WTC11 (cell line): ENCODE data around the gene CAMTA1. TPM values are rescaled to one million over a fixed set of nuclear protein-coding genes. Genes with fewer than 3 reads are reported as not detected.

ENCODE experiments used
- ATAC-seq: fragments of 200-7000 bp; cut with Tn5 transposase; 2 replicates; pipeline ENCODE4 v1.10.0; 2021; ENCODE audit warnings: mild to moderate bottlenecking, moderate library complexity
- CTCF ChIA-PET: fragments of 300-600 bp; sonication (Branson Sonifier 250); formaldehyde crosslinking; loops from one replicate; lab custom pipeline; 2021; ENCODE audit warnings: antibody characterized with exemption; lab: Charles Lee
- POLR2A ChIA-PET: fragments of 350-600 bp; sonication (Branson Sonifier 250); formaldehyde crosslinking; loops from one replicate; lab custom pipeline; 2021; ENCODE audit warnings: antibody characterized with exemption; lab: Charles Lee
- DNase-seq: peaks from one replicate; pipeline ENCODE4 v3.0.0; 2021; ENCODE audit warnings: low spot score
- H3K27ac Mint-ChIP-seq: 2 replicates; pipeline ENCODE4 v1.8.0; 2021; ENCODE audit warnings: mixed read lengths
- H3K27me3 Mint-ChIP-seq: 2 replicates; pipeline ENCODE4 v1.8.0; 2021; ENCODE audit warnings: low read depth, mild to moderate bottlenecking, moderate library complexity, mixed read lengths
- H3K36me3 Mint-ChIP-seq: 2 replicates; pipeline ENCODE4 v1.8.0; 2021; ENCODE audit warnings: mixed read lengths
- H3K4me1 Mint-ChIP-seq: 2 replicates; pipeline ENCODE4 v1.8.0; 2022; ENCODE audit warnings: mixed read lengths
- H3K4me3 Mint-ChIP-seq: 2 replicates; pipeline ENCODE4 v1.8.0; 2021; ENCODE audit warnings: mild to moderate bottlenecking, moderate library complexity, mixed read lengths
- H3K9me3 Mint-ChIP-seq: 2 replicates; pipeline ENCODE4 v1.8.0; 2021; ENCODE audit warnings: mixed read lengths
- ARID4B ChIP-seq: sonication (generic); formaldehyde crosslinking; IDR thresholded peaks from 2 replicates; pipeline ENCODE4 v1.8.0; 2023; ENCODE audit warnings: missing genetic modification reagents, mild to moderate bottlenecking, borderline replicate concordance
- ATF1 ChIP-seq: sonication (generic); formaldehyde crosslinking; IDR thresholded peaks from 2 replicates; pipeline ENCODE4 v1.8.1; 2023; ENCODE audit warnings: mild to moderate bottlenecking, moderate library complexity, missing genetic modification reagents
- HMGXB4 ChIP-seq: sonication (generic); formaldehyde crosslinking; IDR thresholded peaks from 2 replicates; pipeline ENCODE4 v1.8.1; 2023; ENCODE audit warnings: mild to moderate bottlenecking, moderate library complexity, missing genetic modification reagents
- RELA ChIP-seq: sonication (generic); formaldehyde crosslinking; IDR thresholded peaks from 2 replicates; pipeline ENCODE4 v1.8.1; 2022; ENCODE audit warnings: missing genetic modification reagents, mild to moderate bottlenecking, borderline replicate concordance
- SMAD3 ChIP-seq: sonication (generic); formaldehyde crosslinking; IDR thresholded peaks from 2 replicates; pipeline ENCODE4 v1.8.0; 2022; ENCODE audit warnings: missing genetic modification reagents, mild to moderate bottlenecking, borderline replicate concordance
- SMAD4 ChIP-seq: sonication (generic); formaldehyde crosslinking; IDR thresholded peaks from 2 replicates; pipeline ENCODE4 v1.8.0; 2022; ENCODE audit warnings: mild to moderate bottlenecking, missing genetic modification reagents
- SOX15 ChIP-seq: fragments of 250-450 bp; sonication (Bioruptor Pico); IDR thresholded peaks from 2 replicates; pipeline ENCODE4 v1.9.0; 2021; ENCODE audit warnings: mild to moderate bottlenecking
- TEAD1 ChIP-seq: sonication (generic); formaldehyde crosslinking; IDR thresholded peaks from 2 replicates; pipeline ENCODE4 v1.8.0; 2022; ENCODE audit warnings: mild to moderate bottlenecking, missing genetic modification reagents
- USF2 ChIP-seq: sonication (generic); formaldehyde crosslinking; IDR thresholded peaks from 2 replicates; pipeline ENCODE4 v1.8.1; 2023; ENCODE audit warnings: mild to moderate bottlenecking, missing genetic modification reagents, moderate library complexity
- ZNF138 ChIP-seq: sonication (generic); formaldehyde crosslinking; conservative IDR thresholded peaks from 2 replicates; pipeline ENCODE4 v1.8.1; 2022; ENCODE audit warnings: mild to moderate bottlenecking, moderate library complexity, missing genetic modification reagents
- ZNF425 ChIP-seq: fragments of 250-450 bp; sonication (Bioruptor Pico); conservative IDR thresholded peaks from 2 replicates; pipeline ENCODE4 v1.9.0; 2021; ENCODE audit warnings: mild to moderate bottlenecking
- ZNF532 ChIP-seq: fragments of 250-450 bp; sonication (Bioruptor Pico); IDR thresholded peaks from 2 replicates; pipeline ENCODE4 v1.9.0; 2021; ENCODE audit warnings: mild to moderate bottlenecking, borderline replicate concordance
- ZNF671 ChIP-seq: fragments of 250-450 bp; sonication (Bioruptor Pico); IDR thresholded peaks from 2 replicates; pipeline ENCODE4 v1.8.0; 2021; ENCODE audit warnings: mild to moderate bottlenecking
- ZSCAN18 ChIP-seq: fragments of 250-450 bp; sonication (Bioruptor Pico); IDR thresholded peaks from 2 replicates; pipeline ENCODE4 v2.1.2; 2022; ENCODE audit warnings: mild to moderate bottlenecking, moderate library complexity
- total RNA-seq: library from RNA; stranded (reverse); gene quantifications from 3 replicates; pipeline ENCODE4 v1.2.3, GENCODE V29; 2021

The CAMTA1 gene
- total RNA-seq, 1 experiment from 2014 or later, result 86.4 TPM

- TF ChIP-seq ZNF532 (CRISPR knock-in tag), result no peak
- TF ChIP-seq SMAD3 (CRISPR knock-in tag), result no peak
- no peak for TF ChIP-seq ZNF425
- TF ChIP-seq RELA (CRISPR knock-in tag), result no peak
- no peak for TF ChIP-seq ZNF138
- TF ChIP-seq USF2, result no peak
- TF ChIP-seq, all 79 proteins: peak for 0
Observed at GRCh38 chr1:7663451-7664146, 878.3 kb downstream of the CAMTA1 start (continued).

GRCh38 chr1:7664147-7664892 is 879.1 kb downstream of the CAMTA1 start:
- Mint-ChIP-seq H3K27ac (no peak overlapping the region), H3K27me3 (no peaks in the 10 kb centered on the region), H3K9me3 (no peaks in the 10 kb centered on the region), H3K36me3 (no peaks in the 10 kb centered on the region), H3K4me1 (peaks cover 4% of the 10 kb centered on the region), H3K4me3 (no peak overlapping the region)
- DNase-seq (no peak), ATAC-seq (no peak)
- ChIA-PET POLR2A (no interaction called here), CTCF (interaction anchor here (0.9 to 6.4 kb wide), 7 partner anchors 12 to 440 kb away, joined by 3 to 133 read pairs (median 7); no protein-coding TSS in a partner anchor)
- TF ChIP-seq SOX15, result no peak
- TF ChIP-seq HMGXB4 (CRISPR knock-in tag), result no peak
- no peak for TF ChIP-seq ARID4B
- TF ChIP-seq ATF1 (CRISPR knock-in tag), result no peak
- no peak for TF ChIP-seq ZNF671 (CRISPR knock-in tag)
- TF ChIP-seq TEAD1 (CRISPR knock-in tag), result no peak
- TF ChIP-seq ZSCAN18, result no peak
- TF ChIP-seq SMAD4 (CRISPR knock-in tag), result no peak
- no peak for TF ChIP-seq ZNF425
